ENCODE results near the gene TARBP2.

Gene TARBP2

DNA sequence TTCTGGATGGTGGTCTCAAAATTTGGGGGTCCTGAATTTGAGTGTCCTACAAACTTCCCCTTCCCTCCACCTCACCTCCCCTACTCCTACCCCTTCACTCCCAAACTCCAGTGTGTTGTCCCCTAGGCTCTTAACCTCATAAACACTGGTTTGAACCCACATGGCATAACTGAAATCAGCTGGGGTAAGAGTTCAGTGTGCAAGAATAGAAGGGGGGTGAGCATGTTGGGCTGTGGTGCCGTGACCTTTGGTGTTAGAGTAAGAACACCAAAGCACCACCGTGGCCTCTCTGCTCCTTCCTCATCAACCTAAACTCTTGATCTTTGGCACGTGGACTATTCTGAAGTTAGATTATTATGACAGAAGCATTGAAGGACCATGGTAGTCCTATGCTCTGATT is 38.1 kb upstream of the TARBP2 start:
- TF ChIP-seq, protein P1, sequence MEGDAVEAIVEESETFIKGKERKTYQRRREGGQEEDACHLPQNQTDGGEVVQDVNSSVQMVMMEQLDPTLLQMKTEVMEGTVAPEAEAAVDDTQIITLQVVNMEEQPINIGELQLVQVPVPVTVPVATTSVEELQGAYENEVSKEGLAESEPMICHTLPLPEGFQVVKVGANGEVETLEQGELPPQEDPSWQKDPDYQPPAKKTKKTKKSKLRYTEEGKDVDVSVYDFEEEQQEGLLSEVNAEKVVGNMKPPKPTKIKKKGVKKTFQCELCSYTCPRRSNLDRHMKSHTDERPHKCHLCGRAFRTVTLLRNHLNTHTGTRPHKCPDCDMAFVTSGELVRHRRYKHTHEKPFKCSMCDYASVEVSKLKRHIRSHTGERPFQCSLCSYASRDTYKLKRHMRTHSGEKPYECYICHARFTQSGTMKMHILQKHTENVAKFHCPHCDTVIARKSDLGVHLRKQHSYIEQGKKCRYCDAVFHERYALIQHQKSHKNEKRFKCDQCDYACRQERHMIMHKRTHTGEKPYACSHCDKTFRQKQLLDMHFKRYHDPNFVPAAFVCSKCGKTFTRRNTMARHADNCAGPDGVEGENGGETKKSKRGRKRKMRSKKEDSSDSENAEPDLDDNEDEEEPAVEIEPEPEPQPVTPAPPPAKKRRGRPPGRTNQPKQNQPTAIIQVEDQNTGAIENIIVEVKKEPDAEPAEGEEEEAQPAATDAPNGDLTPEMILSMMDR (IDR thresholded peaks at IDR 0.05; ENCODE audit: low read depth, low read length): no peak
- TF ChIP-seq POLR2A (IDR thresholded peaks at IDR 0.05; ENCODE audit: extremely low read depth, insufficient read length) (no peak), MYC (IDR thresholded peaks at IDR 0.05; ENCODE audit: low read depth, low read length) (no peak)
- TF ChIP-seq, protein P2, sequence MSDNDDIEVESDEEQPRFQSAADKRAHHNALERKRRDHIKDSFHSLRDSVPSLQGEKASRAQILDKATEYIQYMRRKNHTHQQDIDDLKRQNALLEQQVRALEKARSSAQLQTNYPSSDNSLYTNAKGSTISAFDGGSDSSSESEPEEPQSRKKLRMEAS (IDR thresholded peaks at IDR 0.05; ENCODE audit: low read depth, low read length): no peak
- no peak for DNase-seq (ENCODE audit: low read depth)
- no peak overlapping the region for H3K4me3 ChIP-seq (ENCODE audit: low read depth, low read length)

DNA sequence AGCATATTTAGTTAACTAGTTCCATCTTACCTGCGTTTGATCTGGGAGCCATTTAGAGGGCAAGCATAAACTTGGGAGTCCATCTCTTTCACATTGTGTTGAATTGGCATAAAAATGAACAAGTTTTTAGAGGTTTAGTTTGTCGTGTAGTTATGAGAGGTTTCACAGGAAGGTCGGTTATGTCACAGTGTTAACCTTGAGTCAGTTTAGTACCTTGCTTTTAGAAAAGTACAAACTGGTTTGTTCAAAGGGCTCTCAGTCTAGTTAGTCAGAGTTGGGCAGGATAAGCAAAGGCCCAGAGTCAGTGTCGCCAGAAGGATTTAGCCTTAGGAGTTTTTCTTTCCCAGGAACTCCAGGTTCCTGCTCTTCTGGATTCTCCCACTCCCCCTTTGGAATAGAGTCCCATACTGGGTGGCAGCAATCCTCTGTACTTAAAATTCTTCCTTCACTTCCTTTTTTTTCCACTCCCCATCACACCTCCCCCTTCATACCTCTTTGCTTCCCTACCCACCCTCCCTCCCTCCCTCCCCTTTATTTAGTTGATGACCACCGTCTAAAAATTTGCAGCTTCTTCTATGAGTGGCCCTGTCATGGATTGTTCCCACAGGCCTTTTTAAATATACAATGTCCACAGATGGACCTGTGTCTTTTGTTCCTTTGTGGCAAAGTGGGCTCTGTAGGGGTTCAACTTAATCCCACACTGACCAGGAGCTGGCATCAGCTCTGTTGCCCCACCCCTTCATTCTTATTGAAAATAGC is 37.1 kb upstream of the TARBP2 start:
- DNase-seq (ENCODE audit: low read depth): no peak
- TF ChIP-seq, protein P2 (IDR thresholded peaks at IDR 0.05; ENCODE audit: low read depth, low read length): no peak
- TF ChIP-seq POLR2A (IDR thresholded peaks at IDR 0.05; ENCODE audit: extremely low read depth, insufficient read length) (no peak), MYC (IDR thresholded peaks at IDR 0.05; ENCODE audit: low read depth, low read length) (no peak)
- TF ChIP-seq, protein P1 (IDR thresholded peaks at IDR 0.05; ENCODE audit: low read depth, low read length): no peak
- H3K4me3 ChIP-seq (ENCODE audit: low read depth, low read length): no peak overlapping the region

DNA sequence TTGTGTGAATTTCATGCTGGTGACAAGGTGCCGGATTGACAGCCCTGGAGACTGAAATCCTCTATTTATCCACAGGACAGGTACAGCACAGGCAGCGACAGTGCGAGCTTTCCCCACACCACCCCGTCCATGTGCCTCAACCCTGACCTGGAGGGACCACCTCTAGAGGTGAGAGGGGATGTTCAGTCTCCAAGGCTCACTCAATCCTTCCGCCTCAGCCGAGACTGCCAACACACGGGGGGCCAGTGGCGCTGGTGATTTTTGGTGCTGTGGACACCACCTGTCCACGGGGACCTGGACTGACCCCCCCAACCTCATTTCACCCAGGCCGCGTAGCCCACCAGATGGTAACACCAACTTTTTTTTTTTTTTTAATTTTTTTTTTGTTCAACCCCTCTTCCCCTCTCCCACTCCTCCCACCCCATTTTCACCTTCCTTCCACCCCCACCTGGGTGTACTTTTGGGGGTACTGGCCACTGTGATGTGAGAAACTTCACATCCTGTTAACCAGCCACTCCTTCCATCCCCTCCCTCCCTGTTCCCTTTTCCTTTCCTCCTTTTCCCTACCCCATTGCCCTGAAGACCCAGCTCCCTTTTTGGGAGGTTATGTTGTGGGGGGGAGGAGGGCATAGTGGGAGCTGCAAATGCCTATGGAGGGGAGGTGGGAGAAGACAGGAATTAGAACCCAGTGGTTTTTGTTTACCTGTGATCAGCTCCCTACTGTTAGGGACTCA is 36.2 kb upstream of the TARBP2 start:
- TF ChIP-seq, protein P2 (IDR thresholded peaks at IDR 0.05; ENCODE audit: low read depth, low read length): no peak
- TF ChIP-seq, protein P1 (IDR thresholded peaks at IDR 0.05; ENCODE audit: low read depth, low read length): no peak
- TF ChIP-seq POLR2A (IDR thresholded peaks at IDR 0.05; ENCODE audit: extremely low read depth, insufficient read length) (no peak), MYC (IDR thresholded peaks at IDR 0.05; ENCODE audit: low read depth, low read length) (no peak)
- H3K4me3 ChIP-seq (ENCODE audit: low read depth, low read length): no peak overlapping the region
- no peak for DNase-seq (ENCODE audit: low read depth)

DNA sequence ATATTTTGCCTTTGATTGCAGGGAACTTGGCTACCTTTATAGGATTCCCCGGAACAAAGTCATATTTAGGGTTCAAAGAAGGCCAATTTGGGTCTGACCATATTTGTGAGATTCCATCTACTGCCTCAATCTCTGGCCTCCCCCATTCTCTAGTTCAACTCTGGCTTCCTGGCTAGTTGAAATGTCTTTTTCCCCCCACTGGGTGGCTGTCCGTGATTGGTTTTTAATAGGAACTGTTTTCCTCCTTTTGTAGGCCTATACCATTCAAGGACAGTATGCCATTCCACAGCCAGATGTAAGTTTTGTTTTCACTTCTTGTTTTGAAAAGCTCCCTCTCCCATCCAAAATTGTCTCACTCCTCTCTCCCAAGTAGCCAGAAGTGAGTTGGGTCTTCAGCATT is 35.4 kb upstream of the TARBP2 start:
- TF ChIP-seq, protein P1 (IDR thresholded peaks at IDR 0.05; ENCODE audit: low read depth, low read length): no peak
- TF ChIP-seq POLR2A (IDR thresholded peaks at IDR 0.05; ENCODE audit: extremely low read depth, insufficient read length) (no peak), MYC (IDR thresholded peaks at IDR 0.05; ENCODE audit: low read depth, low read length) (no peak)
- TF ChIP-seq, protein P2 (IDR thresholded peaks at IDR 0.05; ENCODE audit: low read depth, low read length): no peak
- no peak overlapping the region for H3K4me3 ChIP-seq (ENCODE audit: low read depth, low read length)
- no peak for DNase-seq (ENCODE audit: low read depth)

DNA sequence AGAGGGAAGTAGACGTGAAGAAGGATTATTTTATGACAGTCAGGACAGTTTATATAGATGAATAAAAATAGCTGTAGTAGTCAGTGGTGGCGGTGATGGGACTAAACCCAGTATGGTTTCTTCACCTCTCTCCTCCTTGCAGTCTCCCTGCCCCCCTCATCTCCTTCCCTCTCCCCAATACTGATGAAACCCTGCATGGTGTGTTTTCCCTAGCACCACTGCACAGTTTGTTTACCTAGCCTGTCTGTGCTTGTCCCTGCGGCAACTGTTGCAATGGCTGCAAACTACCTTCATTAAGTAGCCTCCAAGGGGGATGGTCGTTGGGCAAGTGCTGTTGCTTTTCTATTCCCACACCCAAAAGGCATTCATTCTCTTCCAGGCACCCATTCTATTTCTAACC is 34.4 kb upstream of the TARBP2 start:
- DNase-seq (ENCODE audit: low read depth): no peak
- TF ChIP-seq, protein P1 (IDR thresholded peaks at IDR 0.05; ENCODE audit: low read depth, low read length): no peak
- TF ChIP-seq POLR2A (IDR thresholded peaks at IDR 0.05; ENCODE audit: extremely low read depth, insufficient read length) (no peak), MYC (IDR thresholded peaks at IDR 0.05; ENCODE audit: low read depth, low read length) (no peak)
- TF ChIP-seq, protein P2 (IDR thresholded peaks at IDR 0.05; ENCODE audit: low read depth, low read length): no peak
- H3K4me3 ChIP-seq (ENCODE audit: low read depth, low read length): no peak overlapping the region
